Activated CD8-positive, alpha-beta memory T cell treated with anti-CD3 and anti-CD28 coated beads for 48 hours (primary cell): ENCODE results near the gene TADA3.
A peak's percentile ranks its signal among the peaks of the same experiment; 100 is the strongest.

ENCODE experiments used
- DNase-seq, 3 experiments: peaks; one replicate each; pipeline ENCODE4 v3.0.0-alpha.2; 2020; ENCODE audit warnings: low read depth in 2 of 3, low spot score in 2 of 3

The TADA3 gene

DNA sequence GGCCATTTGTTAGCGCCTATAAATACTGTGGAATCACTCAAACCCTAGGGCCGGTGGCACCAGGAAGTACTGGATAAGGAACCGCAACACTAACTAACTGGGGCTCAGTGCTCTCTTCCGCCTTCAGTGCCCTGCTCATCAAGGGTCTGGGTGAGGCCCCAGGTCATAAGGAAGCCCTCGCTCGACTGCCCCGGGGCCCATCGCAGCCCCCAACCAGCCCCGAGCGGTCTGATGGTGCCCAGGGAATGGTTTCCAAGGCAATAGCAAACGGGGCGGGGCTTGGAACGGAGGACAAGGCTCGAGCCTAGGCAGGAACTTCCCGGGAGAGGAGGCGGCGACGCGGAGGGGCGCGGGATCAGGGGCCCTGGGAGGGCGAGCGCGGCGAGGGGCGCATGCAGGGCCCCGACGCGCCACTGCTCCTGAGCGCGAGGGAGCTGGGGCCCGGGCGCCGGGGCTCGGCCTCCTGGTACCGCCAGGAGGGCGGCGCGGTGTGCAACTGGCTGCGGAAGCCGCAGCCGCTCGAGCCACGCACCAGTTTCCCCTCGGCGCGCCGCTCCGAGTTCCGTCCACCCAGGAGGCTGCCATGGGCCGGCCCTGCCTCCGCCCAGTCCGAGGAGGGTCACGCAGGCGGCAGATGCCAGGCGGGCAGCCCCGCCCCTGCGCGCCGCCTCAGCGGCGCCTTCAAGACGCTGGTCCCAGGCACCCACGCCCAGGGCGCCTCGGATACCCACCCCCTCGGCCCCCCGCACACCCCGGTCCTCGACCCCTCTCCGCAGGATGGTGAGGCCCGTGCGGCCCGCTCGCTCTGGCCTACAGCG is 17.6 kb upstream of the TADA3 start, which contains the start of gene TTLL3:
TSS of gene TTLL3 (plus strand) at position 648 of the 818 bp plus-strand sequence. CDS start 400 bp downstream, outside the sequence.
- DNase-seq: peak in 2 of 3 experiments; percentile 16 to 24

DNA sequence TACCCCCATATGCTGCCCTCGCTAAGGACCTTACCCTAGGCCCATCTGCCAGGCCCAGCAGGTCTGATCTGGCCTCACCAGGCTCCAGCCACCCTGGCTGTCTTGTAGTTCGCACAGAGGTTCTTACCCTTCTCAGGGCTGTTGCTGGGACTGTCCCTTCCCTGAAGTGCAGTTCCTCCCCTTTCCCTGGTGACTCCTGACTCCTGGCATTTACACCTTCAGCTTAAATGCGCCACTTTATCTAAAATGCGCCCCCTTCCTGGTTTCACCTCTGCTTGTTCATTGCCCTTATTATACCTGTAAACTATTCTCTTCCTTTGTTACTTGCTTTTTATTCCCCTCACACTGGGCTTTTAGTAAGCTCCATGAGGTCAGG is 17.0 kb upstream of the TADA3 start:
- DNase-seq: no peak

DNA sequence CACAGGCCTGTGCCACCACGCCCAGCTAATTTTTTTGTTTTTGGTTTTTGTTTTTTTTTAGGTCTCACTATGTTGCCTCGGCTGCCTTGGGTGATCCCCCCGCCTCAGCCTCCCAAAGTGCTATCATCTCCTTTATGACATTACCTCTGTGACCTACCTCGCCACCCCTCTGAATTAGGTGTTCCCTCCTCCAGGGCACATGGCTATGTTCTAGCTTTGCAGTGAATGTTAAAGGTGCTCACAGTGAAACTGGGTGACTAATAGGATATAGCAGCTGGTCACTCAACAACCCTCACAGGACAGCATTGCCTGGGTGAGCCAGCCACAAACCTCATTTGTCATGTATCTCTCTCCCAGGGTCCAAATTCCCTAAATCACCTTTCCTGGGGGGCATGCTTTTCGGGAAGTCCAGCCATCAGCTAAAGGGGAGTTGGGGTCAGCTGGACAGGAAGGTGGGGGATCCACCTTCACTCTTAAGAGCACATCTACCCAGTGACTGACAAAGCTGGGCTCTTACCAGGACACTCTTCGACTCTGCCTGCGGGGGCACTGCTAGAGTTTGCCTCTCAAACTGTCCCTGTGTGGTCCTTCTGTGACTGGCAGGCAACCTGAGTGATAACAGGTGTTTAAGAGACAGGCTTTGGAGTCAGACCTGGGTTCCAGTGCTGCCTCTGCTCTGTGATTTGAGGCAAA is 16.2 kb upstream of the TADA3 start:
- peak in 1 of 3 experiments; percentile 22 for DNase-seq

DNA sequence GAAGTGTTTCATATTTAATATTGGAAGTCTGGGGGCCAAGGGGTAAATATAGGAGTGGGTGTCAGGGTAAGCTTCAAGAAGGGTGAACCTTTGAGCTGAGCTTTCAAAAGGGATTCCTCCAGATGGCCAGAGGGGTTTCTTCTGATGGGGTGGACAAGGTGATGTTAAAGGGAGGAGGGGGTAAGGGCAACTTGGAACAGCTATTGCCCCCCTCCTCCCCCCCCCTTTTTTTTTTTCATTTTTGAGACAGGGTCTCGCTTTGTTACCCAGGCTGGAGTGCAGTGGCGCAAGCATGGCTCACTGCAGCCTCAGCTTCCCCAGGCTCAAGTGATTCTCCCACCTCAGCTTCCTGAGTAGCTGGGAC is 15.7 kb upstream of the TADA3 start:
- DNase-seq: no peak

DNA sequence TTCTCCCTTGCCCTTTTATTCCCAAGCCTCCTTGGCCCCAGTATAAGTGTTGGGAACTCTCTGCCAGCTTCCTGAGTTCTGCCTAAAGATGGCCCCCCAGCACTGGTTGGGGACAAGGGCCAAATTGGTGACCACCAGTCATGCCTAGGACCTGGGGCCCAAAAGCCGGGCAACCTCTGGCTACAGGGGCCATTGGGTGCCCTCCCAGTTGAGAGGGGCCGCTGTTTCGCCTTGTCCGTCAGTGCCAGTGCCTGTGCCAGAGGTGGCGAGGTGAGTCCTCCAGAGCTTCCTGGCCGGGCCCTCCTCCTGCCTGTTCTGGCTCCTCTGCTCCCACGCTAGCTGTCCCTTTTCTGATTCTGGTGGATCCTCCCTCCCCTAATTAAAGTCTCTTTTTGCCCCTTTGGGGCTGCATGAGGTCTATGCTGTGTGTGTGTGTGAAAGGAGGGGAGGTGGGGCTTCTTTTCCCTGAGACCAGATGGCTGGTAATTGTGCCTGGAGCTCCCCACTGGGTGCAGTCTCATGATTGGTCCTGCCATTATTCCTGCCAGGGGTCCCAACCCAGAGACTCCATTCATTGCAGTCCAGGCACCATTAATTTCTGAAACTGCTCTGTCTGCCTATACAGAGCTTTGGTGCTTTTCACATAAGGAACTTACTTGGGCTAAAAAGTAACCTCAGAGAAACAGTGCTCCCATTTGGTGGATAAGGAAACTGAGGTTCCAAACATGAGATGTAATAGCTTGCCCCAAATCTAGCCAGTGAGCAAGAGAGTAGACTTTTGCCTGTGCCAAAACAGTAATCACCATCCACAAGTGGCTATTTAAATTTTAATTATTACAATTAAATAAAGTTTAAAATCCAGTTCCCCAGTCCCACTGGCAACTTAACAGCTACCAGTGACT is 14.7 kb upstream of the TADA3 start:
- no peak for DNase-seq

DNA sequence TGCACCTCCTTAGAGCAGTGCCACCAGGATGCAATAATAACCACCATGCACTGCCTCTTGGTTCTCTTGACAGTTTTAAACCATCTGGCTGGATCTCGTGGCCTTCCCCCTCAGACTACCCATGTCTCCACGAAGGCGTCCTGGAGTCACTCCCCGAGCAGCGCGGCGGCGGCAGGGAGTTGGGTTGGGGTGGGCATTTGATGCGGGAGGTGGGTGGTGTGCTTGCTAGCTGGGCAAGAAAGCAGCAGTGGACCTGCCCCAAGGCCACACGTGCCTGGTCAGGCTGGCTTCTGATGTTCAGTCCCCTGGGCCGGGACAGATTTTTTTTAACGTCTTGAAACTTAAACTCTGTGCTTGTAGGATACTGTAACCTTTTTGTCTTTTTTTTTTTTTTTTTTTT is 13.9 kb upstream of the TADA3 start:
- DNase-seq: no peak

DNA sequence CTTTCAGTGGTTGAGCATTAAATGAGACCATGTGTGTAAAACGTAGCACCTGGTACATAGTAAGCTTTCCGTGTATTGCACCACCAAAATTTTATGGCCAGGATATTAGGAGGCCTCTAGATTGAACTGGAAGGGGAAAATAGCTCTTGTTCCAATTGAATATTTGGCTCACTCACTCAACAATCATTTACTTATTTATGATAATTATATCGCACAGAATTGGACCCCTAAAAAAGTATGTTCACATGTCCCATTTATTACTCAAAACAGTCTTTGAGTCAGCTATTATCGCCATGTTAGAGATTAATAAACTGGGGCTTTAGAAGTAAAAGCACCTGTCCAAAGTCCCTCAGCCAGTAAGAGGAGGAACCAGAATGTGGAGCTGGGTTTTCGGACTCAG is 12.7 kb upstream of the TADA3 start:
- DNase-seq: no peak

DNA sequence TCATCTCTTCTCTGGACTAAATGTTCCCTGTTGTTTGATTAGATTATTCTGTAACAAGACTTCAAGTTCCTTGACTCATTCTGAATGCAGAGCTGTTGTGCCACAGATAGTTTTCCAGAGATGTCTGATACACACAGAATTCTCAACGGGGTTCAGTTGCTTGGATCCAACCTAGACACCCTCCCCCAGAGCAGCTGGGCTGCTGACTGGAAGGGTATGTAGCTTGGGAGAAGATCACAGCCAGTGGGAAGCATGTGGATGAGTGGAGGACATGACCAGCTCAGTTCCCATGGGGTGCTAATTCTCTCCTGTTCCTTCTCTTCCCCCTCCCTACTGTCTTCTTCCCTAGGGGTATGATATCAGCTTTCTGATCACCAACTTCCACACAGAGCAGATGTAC is 11.2 kb upstream of the TADA3 start:
- DNase-seq: no peak

DNA sequence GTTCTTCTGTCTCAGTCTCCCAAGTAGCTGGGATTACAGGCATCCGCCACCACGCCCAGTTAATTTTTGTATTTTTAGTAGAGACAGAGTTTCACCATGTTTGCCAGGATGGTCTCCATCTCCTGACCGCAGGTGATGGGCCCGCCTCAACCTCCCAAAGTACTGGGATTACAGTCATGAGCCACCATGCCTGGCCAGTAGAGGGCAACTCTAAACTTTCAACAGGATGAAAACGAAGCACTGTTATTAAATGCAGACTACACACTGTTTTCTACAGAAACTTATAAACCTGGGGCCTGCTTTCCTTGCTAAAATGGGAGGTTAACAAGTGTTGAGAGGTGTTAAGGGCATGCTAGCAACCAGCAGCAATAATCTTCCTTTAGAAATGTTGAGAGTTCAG is 8.3 kb upstream of the TADA3 start:
- no peak for DNase-seq

DNA sequence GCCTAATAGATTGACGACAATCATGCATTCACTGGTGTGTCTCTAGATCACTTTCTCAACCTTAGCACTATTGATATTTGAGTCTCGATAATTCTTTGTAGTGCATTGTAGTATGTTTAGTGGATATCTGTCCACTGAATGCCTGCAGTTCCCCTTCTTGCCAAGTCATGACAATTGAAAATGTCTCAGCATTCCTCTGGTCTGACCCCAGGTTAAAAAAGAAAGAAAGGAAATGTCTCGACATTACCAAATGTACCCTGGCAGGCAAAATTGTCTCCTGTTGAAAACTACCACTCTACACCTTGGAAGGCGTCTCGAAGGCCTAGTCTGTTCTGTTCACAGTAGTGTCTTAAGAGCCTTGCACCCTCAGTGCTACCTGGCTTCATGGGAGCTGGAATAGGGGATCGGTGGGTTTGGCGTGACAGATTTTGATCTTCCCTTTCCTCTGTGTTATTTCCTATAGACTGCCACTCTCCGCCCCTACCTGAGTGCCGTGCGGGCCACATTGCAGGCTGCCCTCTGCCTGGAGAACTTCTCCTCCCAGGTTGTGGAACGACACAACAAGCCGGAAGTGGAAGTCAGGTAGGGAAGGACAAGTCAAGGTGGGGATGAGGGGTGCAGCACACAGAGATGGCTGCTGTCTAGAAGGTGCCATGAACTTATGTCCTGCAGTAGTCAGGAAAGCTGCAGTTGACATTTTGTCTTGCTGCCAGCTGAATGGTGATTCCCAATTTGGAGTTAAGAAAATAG is 5.1 kb upstream of the TADA3 start:
- no peak for DNase-seq

DNA sequence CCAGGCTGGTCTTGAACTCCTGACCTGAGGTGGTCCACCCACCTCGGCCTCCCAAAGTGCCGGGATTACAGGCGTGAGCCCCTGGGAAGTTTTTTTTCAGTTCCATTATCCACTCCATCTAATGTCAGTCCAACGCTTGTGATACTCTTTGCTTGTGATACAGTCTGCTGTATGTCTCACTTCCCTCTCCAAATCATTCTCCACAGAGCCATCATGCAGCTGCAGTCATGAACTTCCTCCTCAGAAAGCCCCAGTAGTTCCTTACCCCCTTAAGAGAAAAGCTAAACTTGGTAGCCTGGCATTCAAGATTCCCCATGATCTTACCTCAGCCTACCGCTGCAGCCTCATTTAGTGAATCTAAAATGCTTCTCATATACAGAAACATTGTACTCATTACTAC is 2.9 kb upstream of the TADA3 start:
- no peak for DNase-seq

DNA sequence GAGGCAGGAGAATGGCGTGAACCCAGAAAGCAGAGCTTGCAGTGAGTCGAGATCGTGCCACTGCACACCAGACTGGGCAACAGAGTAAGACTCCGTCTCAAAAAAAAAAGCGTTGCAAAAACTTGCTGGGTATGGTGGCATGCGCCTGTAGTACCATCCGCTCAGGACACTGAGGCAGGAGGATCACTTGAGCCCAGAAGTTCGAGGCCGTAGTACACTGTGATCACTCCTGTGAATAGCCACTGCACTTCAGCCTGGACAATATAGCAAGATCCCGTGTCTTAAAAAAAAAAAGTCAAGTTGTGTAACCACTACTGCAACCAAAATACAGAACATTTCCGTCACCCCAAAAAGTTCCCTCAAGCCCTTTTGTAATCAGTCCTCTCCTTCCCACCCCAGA is 2.1 kb upstream of the TADA3 start:
- DNase-seq: no peak

DNA sequence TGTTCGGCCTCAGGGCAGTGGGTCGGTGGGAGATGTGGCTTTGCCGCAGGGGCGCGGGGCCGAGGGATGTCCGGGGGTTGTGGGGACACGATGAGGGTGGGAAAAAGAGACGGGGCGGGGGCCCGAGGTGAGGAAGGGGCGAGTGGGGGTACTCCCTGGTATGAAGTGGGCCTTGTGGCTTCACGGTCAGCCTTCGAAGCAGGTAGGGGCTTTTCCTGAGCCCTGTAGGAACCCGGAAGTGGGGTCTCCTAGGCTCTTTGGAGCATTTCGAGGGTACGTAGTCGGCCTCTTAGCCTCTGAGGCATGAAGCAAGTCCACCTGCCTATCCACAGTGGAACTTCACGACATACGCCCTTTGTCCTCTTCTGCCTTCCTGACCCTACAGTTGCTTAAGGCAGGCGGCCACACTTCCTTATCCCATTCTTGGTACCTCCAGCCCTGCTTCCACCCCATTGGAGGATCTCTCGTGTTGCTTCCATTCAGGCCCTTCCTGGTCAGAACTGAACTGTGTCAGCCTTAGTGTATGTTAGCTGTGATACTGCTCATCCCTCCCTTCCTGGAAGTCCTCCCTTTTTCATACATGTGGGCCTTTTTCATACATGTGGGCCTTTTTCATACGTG is 998 bp upstream of the TADA3 start:
- no peak for DNase-seq

DNA sequence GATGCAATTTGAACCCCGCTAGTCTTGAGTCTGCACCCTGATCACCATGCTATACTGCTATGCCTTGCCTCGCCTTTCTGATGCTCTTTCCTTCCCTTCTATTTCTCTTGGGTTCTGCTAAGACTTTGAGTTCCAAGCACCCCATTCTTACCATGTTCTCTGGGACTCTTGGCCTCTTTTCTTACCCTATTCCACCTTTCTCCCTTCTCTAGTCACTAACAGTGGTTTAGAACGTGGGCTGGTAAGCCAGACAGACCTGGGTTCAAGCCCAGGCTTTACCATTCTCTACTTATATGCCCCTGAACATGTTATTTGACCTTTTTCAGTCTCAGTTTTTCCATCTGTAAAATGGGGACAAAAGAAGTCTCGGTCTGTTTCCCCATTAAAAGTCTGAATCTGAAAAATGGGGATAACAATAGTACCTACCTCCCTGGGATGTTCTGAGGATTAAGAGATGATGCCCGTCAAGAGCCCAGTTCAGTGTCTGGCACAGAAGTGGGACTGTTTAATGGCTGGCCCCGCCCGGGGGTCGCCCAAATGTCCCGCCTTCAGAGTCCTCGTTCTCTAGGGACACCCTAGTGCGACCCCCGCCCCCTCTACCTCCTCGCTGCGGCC is 376 bp downstream of the TADA3 start:
- DNase-seq: no peak

DNA sequence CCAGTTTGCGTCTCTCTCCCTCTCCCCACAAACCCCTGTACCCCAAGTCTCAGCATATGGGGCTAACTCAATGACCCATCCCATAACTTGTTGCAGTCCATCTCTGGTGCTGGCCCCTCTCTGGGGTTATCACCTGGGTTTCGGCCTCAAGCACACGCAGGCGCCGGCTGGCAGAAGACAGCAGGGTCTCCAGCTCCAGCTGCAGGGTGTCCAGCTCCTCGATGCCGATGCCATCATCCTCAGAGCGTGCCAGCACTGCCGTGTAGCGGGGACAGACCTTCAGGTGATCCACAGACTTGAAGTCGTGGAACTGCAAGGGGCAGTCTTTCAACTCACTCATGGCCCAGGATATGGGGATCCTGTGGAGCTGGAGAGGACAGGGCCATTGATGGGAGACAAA is 1.1 kb downstream of the TADA3 start:
- no peak for DNase-seq

DNA sequence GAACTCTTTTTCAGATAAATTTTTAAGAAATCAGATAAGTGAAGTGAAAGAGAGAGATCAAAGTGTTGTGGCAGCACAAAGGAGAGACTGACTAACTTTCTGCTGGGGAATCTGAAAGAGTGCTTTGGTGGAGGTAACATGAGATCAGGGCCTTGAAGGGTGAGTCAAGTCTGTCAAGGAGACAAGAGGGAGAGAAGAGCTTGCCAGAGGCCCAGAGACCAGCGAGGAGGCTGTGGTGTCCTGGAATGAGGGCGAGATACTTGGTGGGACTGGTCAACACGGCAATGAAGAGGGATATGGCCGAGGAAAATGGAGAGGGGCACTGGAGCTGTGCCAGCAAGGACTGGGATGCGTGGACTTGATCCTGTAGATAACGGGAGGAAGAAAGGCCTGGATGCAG is 4.6 kb downstream of the TADA3 start:
- DNase-seq: no peak

DNA sequence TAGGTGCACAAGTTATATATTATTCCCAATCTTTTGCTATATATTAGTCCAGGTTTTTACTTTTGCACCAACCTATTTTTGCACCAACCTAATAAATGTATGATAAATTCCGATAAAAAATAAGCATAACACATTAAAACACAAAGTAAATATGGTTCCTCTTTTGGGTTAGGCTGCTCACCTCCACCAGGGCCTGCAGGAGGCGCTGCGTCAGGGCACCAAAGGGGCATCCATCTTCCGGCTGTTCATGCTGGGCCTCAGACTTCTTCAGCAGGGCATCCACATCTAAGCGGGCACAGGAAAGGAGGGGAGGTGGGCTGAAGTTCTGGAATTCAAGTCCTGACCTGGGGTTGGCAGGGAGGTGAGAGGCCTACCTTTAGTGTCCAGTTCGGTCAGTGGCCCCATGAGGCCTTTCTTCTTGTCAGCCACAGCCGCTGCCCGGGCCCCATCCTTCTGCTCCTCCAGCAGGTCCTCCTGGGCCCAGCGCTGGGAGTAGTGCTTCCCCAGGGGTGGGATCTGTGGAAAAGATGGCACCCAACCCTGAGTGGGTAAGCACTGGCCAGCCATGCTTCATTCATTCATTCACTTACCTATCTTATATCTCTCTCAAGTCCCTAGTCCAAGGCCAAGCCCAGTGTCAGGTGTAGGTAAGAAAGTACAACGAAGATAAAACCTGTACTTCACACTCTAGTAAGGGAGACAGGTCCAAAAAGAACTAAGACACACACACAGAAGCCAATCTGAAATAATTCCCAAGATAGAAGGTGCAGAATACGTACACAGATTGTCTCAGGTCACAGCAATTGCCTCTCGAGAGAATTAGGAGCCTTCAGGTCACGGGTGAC is 5.2 kb downstream of the TADA3 start:
- no peak for DNase-seq

DNA sequence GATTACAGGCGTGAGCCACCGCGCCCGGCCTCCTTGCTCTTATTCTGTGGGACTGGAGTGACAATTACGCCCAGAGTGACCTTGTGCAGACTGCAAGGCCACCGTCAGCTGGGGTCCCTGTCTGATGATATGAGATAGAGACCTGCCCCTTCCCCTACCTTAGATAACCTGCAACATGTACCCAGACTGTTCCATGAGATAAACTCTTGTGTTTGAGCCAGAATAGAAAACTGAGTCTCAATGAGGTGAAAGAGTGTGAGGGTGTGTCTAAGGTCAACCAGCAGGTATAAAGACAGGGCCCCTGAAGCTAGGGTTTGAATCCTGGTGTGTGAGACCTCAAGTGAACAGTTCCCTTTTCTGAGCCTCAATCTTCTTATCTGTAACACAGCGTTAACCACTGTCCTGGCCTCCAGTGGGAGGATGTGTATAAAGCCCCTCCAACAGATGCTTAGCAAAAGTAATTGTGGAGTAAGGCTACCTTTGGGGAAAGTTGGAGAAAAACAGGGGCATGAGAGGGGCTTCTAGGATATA is 6.0 kb downstream of the TADA3 start:
- DNase-seq: no peak

DNA sequence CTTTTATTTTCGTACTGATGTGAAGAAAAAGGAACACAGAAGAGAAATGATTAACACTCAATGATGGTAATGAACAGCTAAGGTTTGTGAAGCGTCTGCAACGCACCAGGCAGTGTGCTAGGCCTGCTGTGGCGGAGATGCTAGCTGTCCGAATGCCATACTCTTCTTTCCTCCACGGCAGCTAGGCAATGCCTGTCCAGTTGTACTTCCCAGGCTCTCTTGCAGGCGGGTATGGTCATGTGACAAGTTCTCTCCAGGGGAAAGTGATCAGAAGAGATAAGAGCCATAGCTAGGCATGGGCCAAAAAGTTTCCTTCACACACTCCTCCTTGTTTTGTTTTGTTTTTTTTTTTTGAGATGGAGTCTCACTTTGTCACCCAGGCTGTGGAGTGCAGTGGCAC is 6.7 kb downstream of the TADA3 start:
- DNase-seq: no peak
